HG03439 (cell line): ENCODE measurements around the gene KCNJ9.

Source experiments
- ATAC-seq: cut with Tn5 transposase; IDR thresholded peaks from one replicate; pipeline ENCODE4 v1.9.1; 2021; ENCODE audit warnings: mild to moderate bottlenecking, moderate library complexity; ENCODE audit not compliant: unreplicated experiment

Gene KCNJ9

DNA sequence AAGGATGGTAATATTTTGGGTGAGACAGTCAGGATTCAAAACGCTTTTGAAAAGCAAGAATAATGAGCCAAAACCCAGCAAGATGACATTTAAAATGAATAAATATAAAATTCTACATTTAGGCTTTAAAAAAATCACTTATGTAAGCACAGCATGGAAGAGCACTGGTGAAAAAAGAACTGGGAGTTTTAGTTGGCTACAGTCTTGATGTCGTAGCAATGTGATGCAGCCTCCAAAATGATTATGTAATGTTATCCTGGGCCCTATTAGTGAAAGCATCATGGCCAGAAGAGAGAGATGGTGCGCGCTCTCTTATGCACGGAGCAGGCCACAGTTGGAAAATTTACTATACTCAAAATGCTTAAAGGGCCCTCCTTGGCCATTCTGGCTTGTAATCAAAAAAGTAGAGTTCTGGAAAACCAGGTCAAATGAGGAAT, 5.1 kb downstream of the KCNJ9 start:
- no peak for ATAC-seq

DNA sequence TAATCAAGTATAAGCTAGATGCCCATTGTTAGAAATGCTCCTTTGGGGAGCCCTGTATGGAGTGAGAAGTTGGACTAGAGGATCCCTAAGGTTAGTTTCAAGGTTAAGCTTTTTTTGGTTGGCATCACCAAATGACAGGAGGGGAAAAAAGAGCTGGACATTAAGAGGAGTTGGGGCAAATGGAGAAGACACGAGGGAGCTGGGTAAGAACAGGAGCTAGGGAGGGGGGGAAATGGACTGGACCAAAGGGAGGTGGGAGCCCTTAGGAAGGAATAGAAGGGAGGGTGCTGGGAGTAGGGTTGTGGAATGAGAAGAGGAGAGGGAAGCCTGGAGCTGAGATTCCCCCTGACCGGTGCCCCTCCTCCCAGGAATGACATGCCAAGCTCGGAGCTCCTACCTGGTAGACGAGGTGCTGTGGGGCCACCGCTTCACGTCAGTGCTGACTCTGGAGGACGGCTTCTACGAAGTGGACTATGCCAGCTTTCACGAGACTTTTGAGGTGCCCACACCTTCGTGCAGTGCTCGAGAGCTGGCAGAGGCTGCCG, 5.9 kb downstream of the KCNJ9 start:
- ATAC-seq: no peak

DNA sequence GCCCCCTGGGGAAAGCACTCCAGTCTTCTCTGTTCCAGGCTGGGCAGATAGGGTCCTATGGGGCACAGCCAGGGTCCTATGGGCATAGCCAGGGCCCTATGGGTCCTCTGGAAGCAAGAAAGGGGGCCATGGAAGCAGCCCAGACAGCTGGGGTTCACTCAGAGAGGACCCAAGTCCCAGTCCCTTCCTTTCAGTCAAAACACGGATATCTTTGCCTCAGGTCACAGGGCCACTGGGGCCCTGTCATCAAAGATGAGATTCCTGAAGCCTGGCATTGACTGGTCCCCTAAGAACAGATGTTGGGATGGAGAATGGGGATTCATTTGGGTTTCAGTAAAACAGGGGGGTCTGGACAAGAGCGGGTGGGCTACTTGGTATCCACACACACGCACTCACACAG, 8.5 kb downstream of the KCNJ9 start:
- ATAC-seq: no peak

DNA sequence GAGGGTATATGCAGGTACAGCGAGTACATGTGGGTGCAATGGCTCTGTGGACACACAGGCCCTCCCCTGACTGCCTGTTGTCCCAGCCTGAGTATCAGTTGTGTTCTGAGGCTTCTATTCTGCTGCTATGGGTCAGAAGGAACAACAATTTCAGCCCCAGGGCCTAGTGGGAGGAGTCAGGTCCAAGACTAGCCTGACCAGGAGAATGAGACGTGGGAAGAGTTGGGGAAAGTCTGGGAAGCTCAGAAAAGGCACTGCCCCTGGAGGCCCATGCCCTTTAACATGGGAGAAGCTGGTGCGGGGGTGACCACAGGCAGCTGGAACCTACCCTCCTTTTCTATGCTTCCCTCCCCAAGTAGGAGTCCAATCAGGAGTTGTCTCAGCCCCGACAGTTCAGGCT, 9.4 kb downstream of the KCNJ9 start:
- no peak for ATAC-seq

DNA sequence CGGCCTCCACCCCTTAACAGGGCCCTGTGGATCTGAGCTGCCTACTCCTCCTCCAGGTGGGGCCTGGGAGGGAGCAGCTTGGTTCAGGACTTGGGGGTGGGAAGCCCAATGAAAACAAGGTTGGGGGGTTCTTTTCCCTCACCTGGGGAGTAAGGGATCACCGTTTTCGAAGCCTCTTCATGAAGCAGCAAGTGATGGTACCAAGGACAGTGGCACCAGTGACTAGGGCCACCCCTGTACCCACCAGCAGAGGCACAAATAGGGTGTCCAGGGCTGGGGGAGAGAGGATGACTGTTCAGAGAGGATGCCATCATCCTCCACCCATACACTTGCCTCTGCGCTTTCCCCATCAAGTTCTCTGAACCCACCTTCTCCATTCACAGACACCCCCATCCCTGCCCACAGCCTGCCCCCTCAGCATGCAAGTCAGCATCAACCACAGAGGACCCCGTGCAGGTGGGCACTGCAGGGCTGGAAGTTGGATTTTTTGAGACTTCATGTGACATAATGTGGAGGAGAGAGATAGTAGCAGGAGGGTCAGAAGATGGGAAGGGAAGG, 10.4 kb downstream of the KCNJ9 start:
- ATAC-seq: no peak

DNA sequence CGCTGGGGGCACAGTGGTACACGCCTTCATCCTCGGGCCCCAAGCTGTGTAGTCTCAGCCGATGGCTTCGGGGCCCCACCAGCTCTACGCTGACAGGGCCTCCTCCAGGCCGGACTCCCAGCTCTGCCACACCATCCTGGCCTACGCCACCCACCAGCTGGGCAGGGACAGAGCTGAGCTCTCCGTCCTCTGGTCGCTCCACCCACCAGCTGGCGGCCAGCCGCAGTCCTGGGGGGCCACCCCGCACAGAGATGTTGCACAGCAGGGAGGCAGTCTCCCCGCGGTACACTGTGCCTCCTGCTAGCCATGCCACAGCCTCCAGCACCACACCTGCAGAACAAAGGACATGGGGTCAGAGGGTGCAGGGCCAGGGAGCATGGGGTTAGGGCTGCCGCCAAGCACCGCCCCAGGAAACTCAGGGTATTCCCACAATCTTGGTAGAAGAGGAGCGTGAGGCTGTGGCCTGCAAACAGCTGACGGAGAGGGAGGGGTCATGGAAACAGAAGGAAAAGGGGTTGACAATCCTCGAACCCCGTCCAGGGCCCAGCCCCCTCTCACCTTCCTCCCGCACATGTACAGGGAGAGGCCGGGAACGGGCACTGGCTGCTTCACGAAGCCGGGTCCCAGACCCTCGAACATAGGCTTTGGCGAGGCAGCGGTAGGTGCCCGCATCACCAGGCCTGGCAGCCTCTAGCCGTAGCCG, 11.2 kb downstream of the KCNJ9 start:
- ATAC-seq: no peak

DNA sequence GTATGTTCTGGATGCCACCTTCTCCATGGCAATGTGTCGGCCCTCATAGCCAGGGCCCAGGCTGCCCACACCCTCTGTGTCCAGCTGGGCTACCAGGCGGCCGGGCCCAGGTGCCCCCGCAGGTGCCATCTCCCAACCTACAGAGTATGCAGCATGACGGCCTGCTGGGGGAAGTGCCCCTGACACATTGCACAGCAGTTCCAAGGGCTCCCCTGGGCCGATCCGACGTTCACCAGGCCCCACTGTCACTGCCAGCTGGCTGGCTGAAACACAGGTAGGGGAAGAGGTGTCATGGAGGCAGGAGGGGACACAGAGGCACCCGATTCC, 11.7 kb downstream of the KCNJ9 start:
- ATAC-seq: no peak

DNA sequence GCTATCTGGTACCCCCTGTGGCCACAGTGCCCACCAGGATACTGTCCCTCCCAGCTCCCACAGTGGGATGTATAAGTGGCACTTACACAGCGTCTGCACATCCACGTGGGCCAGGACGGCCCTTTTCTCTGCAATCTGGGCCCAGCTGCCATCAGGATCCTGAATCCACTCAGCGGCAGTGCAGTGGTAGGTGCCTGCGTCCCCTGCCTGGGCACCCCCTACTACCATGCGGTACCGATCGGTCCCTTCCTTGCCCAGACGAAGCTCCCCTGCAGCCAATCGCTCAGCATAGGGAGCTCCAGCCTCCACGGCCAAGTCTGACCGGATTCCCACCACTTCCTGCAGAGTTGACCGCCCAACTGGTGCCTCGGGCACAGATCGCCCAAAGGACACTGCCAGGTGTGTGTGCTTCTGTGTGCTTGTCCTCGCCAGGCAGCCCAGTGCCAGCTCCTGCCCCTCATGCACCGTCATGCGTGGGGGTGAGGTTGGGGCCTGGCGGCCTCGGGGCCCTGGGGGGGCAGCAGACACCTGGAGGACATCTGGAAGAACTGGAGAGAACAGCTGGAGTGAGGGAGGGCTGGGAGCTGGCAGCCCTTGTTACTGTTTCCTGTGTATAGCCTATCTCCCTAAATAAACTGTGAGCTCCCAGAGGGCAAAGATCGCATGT, 12.4 kb downstream of the KCNJ9 start:
- no peak for ATAC-seq

DNA sequence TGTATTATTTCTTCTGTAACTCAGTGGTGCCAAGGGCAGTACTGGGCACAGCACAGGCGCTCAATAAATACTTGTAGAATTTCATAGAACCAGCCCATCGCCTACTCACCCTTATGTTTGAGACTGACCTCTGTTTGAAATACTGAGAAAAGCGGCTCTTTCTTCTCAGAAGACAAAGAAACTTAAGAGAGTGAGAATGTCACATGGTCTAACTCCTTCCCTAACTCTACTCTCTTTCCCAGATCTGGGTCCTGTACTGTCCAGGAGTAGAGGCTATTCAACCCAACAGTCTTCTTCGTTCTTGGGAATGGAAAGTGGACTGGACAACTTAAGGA, 12.9 kb downstream of the KCNJ9 start:
- no peak for ATAC-seq

DNA sequence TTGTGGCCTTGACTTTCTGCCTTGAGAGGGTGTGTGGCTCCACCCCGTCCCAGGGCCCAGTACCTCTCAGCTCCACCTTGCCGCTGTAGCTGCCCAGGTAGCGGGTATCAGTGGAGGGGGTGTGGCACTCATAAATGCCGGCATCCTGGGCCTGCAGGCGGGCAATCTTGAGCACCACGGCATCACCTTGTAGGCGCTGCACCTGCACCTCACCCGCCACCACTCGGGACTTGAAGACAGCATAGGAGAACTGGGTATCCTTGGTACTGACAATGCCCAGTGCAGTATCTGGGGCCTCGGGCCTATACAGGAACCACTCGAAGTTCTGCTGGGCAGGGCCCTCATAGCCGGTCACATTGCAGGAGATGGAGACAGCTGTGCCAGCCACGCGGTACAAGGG, 13.5 kb downstream of the KCNJ9 start:
- no peak for ATAC-seq

DNA sequence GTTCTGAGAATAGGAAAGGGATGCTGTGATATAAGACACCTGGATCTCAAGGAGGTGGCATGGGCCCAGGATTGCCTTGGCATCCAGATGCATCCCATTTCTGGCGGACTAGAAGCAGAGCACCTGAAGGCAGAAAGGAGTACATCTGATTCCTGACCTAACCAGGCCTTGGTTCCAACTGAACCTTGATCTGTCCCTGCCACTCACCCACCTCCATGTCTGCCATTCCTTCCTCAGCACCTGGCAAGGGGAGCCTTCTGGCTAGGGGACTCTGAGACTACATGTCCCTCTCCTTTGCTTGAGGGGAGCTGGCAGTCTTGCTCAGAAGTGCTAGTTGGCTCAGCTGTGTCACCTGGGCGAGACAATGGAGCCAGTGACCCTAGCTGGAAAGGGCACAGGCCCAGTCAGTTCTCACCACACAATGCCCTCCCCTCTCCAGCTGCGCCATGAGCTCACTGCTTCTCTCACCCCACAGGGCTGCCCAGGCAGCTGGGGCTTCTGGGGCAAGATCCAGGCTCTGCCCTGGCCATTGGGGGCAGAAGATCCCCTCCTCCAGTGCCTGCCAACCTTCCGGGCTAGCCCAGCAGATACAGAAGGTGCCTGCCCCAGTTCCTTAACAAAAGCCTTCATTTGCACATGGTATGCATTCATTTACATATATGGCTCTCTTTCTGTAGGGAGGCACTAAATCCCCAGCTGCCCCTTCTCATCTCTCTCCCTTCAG, 14.2 kb downstream of the KCNJ9 start:
- ATAC-seq: no peak

DNA sequence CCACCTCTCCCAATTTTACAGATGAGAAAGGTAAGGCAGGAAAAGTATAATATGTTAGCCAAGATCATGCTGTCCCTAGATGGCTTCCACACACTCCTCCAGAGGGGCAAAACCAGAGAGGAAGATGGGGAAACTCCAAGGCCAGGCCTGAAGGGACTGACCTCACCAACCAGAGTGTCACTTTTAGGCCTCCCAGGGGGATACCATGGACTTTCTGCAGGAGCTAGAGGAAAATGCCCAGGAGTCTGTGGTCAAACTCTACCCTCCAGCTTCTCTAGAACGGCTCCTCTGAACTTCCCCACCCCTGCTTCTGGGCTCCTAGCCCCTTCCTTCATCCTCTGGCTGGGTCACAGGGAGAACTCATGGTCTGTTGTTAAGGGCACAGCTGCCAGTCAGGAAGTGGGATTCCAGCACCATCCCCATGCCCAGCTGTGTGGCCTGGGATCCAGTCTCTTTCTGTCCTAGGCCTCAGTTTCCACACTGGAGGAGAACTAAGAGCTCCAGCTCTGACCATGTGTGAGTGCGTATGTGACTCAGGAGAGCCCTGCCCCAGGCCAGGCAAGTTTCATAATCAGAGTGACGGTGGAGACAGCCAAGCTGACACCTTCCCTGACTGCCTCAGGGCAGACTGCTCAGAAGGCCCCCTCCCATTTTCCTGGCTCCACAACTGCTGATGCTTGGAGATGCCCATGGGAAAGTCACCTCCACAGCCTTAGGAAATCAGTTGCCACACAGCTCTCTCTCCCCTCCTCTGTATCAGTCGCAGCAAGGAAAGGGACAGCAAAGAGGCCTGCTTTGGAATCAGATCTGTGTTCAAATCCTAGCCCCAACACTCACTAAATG, 15.2 kb downstream of the KCNJ9 start:
- no peak for ATAC-seq

DNA sequence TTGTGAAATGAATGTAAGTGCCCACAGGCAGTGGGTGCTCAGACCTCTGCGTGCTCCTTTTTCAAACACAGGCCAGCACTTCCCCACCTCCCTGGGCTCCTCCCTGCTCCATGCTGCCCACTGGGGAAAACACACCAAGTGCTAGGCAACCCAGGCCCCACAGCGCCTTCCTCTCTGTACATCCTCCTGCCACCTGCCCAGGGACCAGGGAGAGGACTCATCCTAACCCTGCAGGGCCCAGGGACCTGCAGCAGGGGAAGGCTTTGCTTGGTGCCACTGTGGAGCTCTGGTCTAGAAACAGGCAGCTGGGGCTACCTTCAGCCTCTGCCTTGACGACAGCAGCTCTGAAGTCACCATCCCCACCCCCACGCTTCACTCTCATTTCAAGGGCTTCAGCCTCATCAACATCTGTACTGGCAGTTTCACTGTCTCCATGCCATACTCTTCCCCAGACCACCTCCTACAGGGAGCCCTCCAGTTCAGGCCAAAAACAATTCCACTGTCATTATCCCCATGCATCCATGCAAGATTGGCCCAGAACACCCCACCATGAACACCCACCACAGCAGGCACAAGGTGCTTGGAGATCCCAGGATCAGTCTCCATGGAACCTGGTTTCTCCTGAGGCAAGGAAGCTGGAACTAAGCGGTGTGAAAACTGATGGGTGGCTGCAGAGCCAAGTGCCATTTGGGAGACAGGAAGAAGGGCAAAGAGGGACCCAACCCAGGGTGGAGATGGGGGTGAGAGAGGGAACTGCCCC, 16.0 kb downstream of the KCNJ9 start:
- ATAC-seq: no peak

DNA sequence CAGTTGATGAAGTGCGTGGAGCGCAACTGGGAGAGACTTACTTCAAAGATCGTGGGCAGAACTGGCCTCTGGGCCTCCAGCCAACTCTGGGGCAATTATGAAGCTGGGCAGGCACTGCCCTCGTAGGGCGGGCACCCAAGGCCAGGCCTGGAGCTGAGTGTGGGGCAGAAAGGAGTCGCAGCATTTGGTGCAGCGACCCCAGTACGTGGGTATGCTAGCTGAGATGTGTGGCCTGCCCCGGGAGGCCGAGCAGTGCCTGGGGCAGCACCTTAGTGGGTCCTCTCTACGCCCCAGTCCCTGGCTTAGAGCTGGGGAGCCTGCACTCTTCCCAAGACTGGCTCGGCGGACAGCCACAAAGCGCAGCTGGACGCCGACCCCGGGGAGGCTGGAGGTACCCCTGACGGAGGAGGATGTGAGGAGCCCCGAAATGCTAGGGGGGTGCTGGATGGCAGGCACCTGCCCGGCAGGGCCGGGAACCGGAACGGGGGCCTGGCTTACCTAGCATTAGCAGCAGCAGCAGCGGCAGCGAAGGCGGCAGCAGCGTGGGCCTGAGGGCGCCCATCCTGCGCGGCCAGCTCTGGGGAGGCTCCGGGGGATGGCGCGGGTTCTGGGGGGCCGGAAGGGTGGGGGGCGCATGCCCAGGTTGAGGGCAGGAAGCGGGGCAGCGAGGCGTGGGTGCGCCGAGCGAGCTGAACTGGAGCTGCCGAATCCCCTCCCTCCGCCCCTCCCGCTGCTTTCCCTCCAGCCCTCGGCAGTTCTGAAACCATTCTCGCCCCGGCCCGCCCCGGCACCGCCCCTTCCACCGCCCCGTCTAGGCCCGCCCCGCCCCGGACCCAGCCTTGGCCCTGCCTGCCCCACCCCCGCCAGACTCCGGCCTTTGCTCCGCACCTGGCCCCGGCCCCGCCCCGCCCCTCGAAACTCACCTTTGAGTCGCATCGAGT, 16.8 kb downstream of the KCNJ9 start, which contains the start of gene IGSF8:
Gene IGSF8 (minus strand): TSS at position 709 of the 941 bp plus-strand sequence. CDS start 147 bp downstream, at position 562.
- ATAC-seq: peak; percentile 37

DNA sequence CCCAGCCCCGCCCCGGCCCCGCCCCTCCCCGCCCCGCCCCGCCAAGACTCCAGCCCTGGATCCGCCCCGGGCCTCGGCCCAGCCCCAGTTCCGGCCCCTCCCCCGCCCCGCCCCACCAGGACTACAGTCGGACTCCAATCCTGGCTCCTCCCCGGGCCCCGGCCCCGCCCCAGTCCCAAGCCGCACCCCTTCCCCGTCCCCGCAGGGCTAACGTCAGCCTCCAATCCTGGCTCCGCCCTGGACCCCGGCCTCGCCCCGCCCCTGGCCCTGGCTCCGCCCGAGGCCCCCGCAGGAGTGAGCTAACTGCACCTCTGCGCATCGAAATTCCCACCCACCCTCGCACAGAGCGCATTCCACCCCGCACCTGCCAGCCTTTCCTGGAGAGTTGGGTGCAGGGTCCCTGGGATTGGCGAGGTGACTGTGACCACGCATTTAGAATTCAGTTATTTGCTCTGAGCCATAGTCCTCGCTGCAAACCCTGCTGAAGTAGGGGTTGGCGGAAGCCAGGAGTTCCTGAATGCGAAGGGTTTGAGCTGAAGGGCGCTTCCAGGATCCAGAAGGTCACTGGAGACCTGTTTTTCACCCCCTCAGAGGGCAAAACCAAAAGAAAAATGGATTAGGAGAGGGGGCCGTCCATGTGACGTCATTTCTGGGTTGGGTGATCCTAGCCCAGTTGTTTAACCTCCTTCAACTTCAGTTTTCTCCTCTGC, 17.7 kb downstream of the KCNJ9 start:
- peak; percentile 72 for ATAC-seq

DNA sequence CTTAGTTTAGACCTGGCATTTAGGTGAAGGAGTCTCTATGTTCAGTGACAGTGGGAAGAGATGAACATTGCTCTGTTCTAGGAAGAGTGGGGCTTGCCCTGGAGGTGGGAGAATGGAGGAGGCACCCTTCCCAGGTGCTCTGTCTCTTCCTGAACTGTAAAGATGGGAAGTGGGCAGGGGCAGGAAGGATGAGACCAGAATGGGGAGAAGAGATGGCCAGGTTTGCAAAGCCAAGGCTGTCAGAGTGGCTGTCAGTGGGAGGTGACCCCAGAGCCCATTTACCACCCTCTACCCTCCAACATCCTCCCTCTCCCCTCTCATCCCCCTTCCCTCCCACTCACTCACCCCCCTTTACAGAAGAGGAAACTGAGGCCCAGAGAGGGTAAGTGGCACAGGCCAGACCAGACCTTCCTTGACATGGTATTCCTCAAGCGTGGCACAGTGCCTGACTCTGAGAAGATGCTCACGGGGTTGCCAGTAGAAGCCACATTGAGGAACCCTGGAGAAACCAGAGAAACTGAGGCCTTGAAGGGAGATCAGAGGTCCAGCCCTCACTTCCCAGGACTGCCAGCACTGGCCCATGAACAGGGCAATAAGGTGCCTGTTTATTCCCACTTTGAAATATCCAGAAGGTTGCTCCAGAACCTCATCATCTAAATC, 18.5 kb downstream of the KCNJ9 start:
- no peak for ATAC-seq

DNA sequence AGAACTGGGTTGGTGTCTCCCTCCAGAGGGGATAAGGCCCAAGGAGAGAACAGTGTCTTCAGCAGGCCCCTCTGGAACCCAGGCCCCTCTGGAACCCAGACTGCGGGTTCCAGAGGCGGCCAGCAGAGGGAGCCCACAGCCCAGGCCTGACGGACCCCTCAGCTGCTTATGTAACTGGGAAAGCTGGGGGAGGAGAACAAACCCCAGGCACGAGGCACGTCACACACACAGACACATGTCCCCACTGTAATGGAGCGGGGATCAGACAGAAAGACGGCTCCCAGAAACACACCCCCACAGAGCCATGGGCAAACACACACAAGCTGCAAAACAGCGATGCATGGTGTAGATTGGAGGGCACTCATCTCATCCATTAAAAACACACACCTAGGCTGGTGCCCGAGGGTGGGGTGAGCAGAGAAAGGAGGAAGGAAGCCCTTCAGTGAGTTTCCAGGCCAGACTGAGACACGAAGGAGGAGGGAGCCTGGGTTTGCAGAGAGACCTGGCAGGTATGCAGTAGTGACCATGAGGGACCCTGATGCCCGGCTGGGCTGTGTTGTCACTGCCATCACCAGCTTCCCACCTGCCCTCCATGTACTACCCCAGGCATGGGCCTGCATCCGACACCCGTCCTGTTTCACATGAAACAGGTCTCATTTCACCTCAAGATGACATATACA, 19.8 kb downstream of the KCNJ9 start:
- ATAC-seq: no peak
